Neural progenitor cell (in vitro differentiated cells): ENCODE results near the gene NEGR1. TPM values are rescaled to one million over a fixed set of nuclear protein-coding genes. Genes with fewer than 3 reads are reported as not detected.
A peak's percentile ranks its signal among the peaks of the same experiment; 100 is the strongest.

Experiments used
- DNase-seq: peaks from one replicate; pipeline ENCODE4 v3.0.0-alpha.2; 2016; ENCODE audit warnings: low spot score
- H2AFZ ChIP-seq: fragments of 200-600 bp; sonication (generic); replicated peaks from 2 replicates; pipeline ENCODE4 v1.6.1; 2016; ENCODE audit warnings: antibody characterized with exemption
- H3F3A ChIP-seq: fragments of 200-600 bp; sonication (generic); 2 replicates; pipeline ENCODE4 v1.6.1; 2016; ENCODE audit warnings: antibody characterized with exemption, low read depth
- H3K27ac ChIP-seq: fragments of 200-600 bp; sonication (generic); 2 replicates; pipeline ENCODE4 v1.5.1; 2016; ENCODE audit warnings: mild to moderate bottlenecking
- H3K27me3 ChIP-seq: fragments of 200-600 bp; sonication (generic); 2 replicates; pipeline ENCODE4 v1.6.1; 2016; ENCODE audit warnings: mild to moderate bottlenecking, moderate library complexity
- H3K36me3 ChIP-seq: fragments of 200-600 bp; sonication (generic); 2 replicates; pipeline ENCODE4 v1.5.1; 2016
- H3K4me1 ChIP-seq: fragments of 200-600 bp; sonication (generic); 2 replicates; pipeline ENCODE4 v1.6.1; 2016; ENCODE audit warnings: mixed run types
- H3K4me2 ChIP-seq: fragments of 200-600 bp; sonication (generic); 2 replicates; pipeline ENCODE4 v1.6.1; 2016
- H3K4me3 ChIP-seq: fragments of 200-600 bp; sonication (generic); 2 replicates; pipeline ENCODE4 v1.5.1; 2016
- H3K79me2 ChIP-seq: fragments of 200-600 bp; sonication (generic); 2 replicates; pipeline ENCODE4 v1.6.1; 2016; ENCODE audit warnings: low read depth
- H3K9ac ChIP-seq: fragments of 200-600 bp; sonication (generic); 2 replicates; pipeline ENCODE4 v1.6.1; 2016
- H3K9me3 ChIP-seq: fragments of 200-600 bp; sonication (generic); 2 replicates; pipeline ENCODE4 v1.5.1; 2016; ENCODE audit warnings: low read depth
- H4K20me1 ChIP-seq: fragments of 200-600 bp; sonication (generic); 2 replicates; pipeline ENCODE4 v1.6.1; 2016; ENCODE audit warnings: low read depth
- H3K27ac Mint-ChIP-seq: 3 replicates; pipeline ENCODE4 v1.8.0; 2021; ENCODE audit warnings: mixed read lengths
- H3K27me3 Mint-ChIP-seq: 2 replicates; pipeline ENCODE4 v1.8.0; 2022; ENCODE audit warnings: low read depth, mild to moderate bottlenecking, inconsistent platforms, moderate library complexity, mixed read lengths; ENCODE audit not compliant: insufficient read depth
- H3K36me3 Mint-ChIP-seq: 3 replicates; pipeline ENCODE4 v1.8.0; 2021; ENCODE audit warnings: mixed read lengths
- H3K4me1 Mint-ChIP-seq: 3 replicates; pipeline ENCODE4 v1.8.0; 2021; ENCODE audit warnings: mixed read lengths
- H3K4me3 Mint-ChIP-seq: 3 replicates; pipeline ENCODE4 v1.8.0; 2021; ENCODE audit warnings: mild to moderate bottlenecking, moderate library complexity, mixed read lengths
- H3K9me3 Mint-ChIP-seq: 3 replicates; pipeline ENCODE4 v1.8.0; 2020; ENCODE audit warnings: mixed read lengths
- EZH2 ChIP-seq: fragments of 200-600 bp; sonication (generic); IDR thresholded peaks from 2 replicates; pipeline ENCODE4 v1.6.1; 2017; ENCODE audit warnings: antibody characterized with exemption, mild to moderate bottlenecking, moderate library complexity
- EZH2phosphoT487 ChIP-seq: fragments of 200-600 bp; sonication (generic); IDR thresholded peaks from 2 replicates; pipeline ENCODE4 v1.6.1; 2017; ENCODE audit warnings: antibody characterized with exemption
- total RNA-seq: library from RNA; depleted of rRNA; stranded (reverse); fragments of >200 nt; gene quantifications from 2 replicates; pipeline ENCODE4 v1.2.3, GENCODE V29; 2015; ENCODE audit warnings: low replicate concordance
- TF ChIP-seq, protein P1 (sequence below): fragments of 200-600 bp; sonication (generic); IDR thresholded peaks from 2 replicates; pipeline ENCODE4 v1.5.1; 2017; ENCODE audit warnings: antibody characterized with exemption, mild to moderate bottlenecking

The NEGR1 gene
- total RNA-seq, 1 donor from 2014 or later: 0.62 TPM

DNA sequence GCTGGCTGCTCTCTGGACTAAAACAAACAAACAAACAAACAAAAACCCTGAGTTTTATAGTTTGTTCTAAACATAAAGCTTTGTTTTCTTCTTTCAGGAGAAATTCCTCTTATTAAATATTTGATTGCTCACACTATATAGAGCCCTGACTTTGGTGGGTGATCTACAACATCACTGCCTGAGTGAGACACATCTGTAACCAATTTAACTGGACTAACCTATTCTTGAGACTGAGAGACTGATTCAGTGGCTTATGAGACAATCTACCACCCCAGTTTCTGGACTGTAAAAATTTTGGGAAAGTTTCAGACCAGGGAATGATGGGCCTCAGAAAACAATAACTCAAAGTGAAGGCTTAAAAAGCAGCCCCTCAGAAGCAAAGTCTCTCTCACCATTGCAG lies 537.0 kb downstream of the NEGR1 start:
- Histone ChIP-seq H3K27me3 (no peaks in the 10 kb centered on the region), H3K4me1 (no peaks in the 10 kb centered on the region), H3K9me3 (no peaks in the 10 kb centered on the region), H2AFZ (peak overlapping the region; percentile 26), H4K20me1 (no peaks in the 10 kb centered on the region), H3K4me2 (no peak overlapping the region), H3F3A (no peaks in the 10 kb centered on the region), H3K4me3 (no peak overlapping the region), H3K27ac (no peak overlapping the region), H3K9ac (no peak overlapping the region), H3K79me2 (no peaks in the 10 kb centered on the region), H3K36me3 (no peaks in the 10 kb centered on the region)
- H3K9me3 Mint-ChIP-seq: no peaks in the 10 kb centered on the region
- DNase-seq: no peak
- no peak for TF ChIP-seq EZH2
- TF ChIP-seq EZH2phosphoT487: no peak
- TF ChIP-seq, protein P1, sequence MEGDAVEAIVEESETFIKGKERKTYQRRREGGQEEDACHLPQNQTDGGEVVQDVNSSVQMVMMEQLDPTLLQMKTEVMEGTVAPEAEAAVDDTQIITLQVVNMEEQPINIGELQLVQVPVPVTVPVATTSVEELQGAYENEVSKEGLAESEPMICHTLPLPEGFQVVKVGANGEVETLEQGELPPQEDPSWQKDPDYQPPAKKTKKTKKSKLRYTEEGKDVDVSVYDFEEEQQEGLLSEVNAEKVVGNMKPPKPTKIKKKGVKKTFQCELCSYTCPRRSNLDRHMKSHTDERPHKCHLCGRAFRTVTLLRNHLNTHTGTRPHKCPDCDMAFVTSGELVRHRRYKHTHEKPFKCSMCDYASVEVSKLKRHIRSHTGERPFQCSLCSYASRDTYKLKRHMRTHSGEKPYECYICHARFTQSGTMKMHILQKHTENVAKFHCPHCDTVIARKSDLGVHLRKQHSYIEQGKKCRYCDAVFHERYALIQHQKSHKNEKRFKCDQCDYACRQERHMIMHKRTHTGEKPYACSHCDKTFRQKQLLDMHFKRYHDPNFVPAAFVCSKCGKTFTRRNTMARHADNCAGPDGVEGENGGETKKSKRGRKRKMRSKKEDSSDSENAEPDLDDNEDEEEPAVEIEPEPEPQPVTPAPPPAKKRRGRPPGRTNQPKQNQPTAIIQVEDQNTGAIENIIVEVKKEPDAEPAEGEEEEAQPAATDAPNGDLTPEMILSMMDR: no peak
- H3K27ac Mint-ChIP-seq: no peak overlapping the region
- no peak overlapping the region for H3K4me3 Mint-ChIP-seq
- no peaks in the 10 kb centered on the region for H3K27me3 Mint-ChIP-seq
- no peaks in the 10 kb centered on the region for H3K4me1 Mint-ChIP-seq
- H3K36me3 Mint-ChIP-seq: no peaks in the 10 kb centered on the region

DNA sequence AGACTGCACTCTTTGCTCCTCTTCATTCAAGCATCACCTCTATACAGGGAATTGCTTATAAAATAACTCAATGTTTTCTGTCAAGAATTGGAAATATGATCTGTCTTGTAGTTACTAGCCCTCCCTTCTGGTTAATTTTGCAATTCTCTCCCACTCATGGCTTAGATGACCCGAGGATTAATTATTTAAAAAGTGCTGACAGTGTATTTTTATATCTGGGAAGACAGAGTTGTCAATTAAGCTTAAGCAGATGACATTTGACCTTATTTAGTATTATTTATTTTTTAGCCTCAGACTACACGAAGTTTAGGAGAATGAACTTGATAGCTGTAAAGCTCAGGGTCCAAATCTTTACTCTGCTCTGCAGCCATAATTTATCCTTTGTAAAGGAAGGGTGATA lies 538.5 kb downstream of the NEGR1 start:
- Histone ChIP-seq H3K36me3 (no peaks in the 10 kb centered on the region), H2AFZ (no peak overlapping the region), H3K9me3 (no peaks in the 10 kb centered on the region), H3K4me2 (no peak overlapping the region), H3K4me3 (no peak overlapping the region), H3K4me1 (no peaks in the 10 kb centered on the region), H4K20me1 (no peaks in the 10 kb centered on the region), H3K79me2 (no peaks in the 10 kb centered on the region), H3F3A (no peaks in the 10 kb centered on the region), H3K27ac (no peak overlapping the region), H3K27me3 (no peaks in the 10 kb centered on the region), H3K9ac (no peak overlapping the region)
- Mint-ChIP-seq H3K4me1 (no peaks in the 10 kb centered on the region), H3K4me3 (no peak overlapping the region), H3K27ac (no peak overlapping the region), H3K36me3 (no peaks in the 10 kb centered on the region), H3K27me3 (no peaks in the 10 kb centered on the region), H3K9me3 (no peaks in the 10 kb centered on the region)
- no peak for DNase-seq
- no peak for TF ChIP-seq EZH2
- no peak for TF ChIP-seq EZH2phosphoT487
- TF ChIP-seq, protein P1: no peak

DNA sequence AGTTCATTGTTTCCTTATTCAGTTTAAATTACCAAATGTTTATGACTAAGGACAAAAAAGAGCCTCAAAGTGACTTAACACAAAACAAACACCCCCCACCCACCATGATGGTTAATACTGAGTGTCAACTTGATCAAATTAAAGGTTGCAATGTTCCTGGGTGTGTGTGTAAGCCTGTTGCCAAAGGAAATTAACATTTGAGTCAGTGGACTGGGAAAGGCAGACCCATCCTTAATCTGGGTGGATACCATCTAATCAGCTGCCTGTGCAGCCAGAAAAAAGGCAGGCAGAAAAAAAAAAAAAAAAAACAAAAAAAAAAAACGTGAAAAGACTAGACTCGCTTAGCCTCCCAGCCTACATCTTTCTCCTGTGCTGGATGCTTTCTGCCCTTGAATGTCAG lies 543.4 kb downstream of the NEGR1 start:
- Histone ChIP-seq H3K36me3 (peaks cover 5% of the 10 kb centered on the region), H4K20me1 (no peaks in the 10 kb centered on the region), H3K4me3 (no peak overlapping the region), H3K27me3 (no peaks in the 10 kb centered on the region), H3F3A (peaks cover 8% of the 10 kb centered on the region), H3K9me3 (no peaks in the 10 kb centered on the region), H3K79me2 (no peaks in the 10 kb centered on the region), H3K4me2 (no peak overlapping the region), H3K4me1 (peaks cover 11% of the 10 kb centered on the region), H2AFZ (no peak overlapping the region), H3K9ac (no peak overlapping the region), H3K27ac (no peak overlapping the region)
- no peaks in the 10 kb centered on the region for H3K36me3 Mint-ChIP-seq
- no peak overlapping the region for H3K4me3 Mint-ChIP-seq
- no peak for DNase-seq
- no peaks in the 10 kb centered on the region for H3K9me3 Mint-ChIP-seq
- TF ChIP-seq, protein P1: no peak
- TF ChIP-seq EZH2: no peak
- TF ChIP-seq EZH2phosphoT487: no peak
- H3K27me3 Mint-ChIP-seq: peaks cover 2% of the 10 kb centered on the region
- H3K4me1 Mint-ChIP-seq: peaks cover 3% of the 10 kb centered on the region
- H3K27ac Mint-ChIP-seq: no peak overlapping the region

DNA sequence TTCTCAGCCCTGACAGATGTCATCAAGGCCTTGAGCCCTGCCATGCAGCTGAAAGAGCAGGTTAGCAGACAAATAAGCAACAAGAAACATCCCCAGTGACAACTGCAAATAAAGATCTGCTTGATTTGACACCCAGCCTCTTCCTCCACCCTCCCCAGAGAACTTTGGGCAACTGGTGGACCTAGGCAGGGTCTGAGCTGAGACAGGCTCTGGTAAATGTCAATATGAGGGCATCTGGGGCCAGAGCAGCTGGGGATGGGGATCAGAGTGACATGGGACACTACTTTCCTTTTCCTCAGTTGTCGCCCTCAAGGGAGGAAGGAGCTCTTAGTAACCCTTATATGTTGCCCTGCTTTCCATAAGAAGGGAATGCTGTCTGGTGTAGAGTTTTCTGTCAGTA lies 544.1 kb downstream of the NEGR1 start:
- H3F3A ChIP-seq: peaks cover 8% of the 10 kb centered on the region
- peak overlapping the region; percentile 28 for H2AFZ ChIP-seq
- H3K9me3 ChIP-seq: no peaks in the 10 kb centered on the region
- peaks cover 5% of the 10 kb centered on the region for H3K36me3 ChIP-seq
- no peak overlapping the region for H3K9ac ChIP-seq
- Mint-ChIP-seq H3K36me3 (no peaks in the 10 kb centered on the region), H3K27me3 (peaks cover 2% of the 10 kb centered on the region), H3K9me3 (no peaks in the 10 kb centered on the region), H3K4me3 (no peak overlapping the region), H3K27ac (no peak overlapping the region), H3K4me1 (peaks cover 3% of the 10 kb centered on the region)
- H4K20me1 ChIP-seq: no peaks in the 10 kb centered on the region
- TF ChIP-seq, protein P1: no peak
- TF ChIP-seq EZH2 (no peak), EZH2phosphoT487 (no peak)
- no peaks in the 10 kb centered on the region for H3K79me2 ChIP-seq
- H3K4me3 ChIP-seq: no peak overlapping the region
- no peak for DNase-seq
- no peak overlapping the region for H3K27ac ChIP-seq
- H3K4me2 ChIP-seq: no peak overlapping the region
- peaks cover 11% of the 10 kb centered on the region for H3K4me1 ChIP-seq
- no peaks in the 10 kb centered on the region for H3K27me3 ChIP-seq
